ENCODE data around the gene ETV3. TPM values are rescaled to one million over a fixed set of nuclear protein-coding genes. Genes with fewer than 3 reads are reported as not detected.

ETV3 gene
- total and polyA plus RNA-seq, 2 experiments from 2014 or later = 5.2 to 10.6 TPM

DNA sequence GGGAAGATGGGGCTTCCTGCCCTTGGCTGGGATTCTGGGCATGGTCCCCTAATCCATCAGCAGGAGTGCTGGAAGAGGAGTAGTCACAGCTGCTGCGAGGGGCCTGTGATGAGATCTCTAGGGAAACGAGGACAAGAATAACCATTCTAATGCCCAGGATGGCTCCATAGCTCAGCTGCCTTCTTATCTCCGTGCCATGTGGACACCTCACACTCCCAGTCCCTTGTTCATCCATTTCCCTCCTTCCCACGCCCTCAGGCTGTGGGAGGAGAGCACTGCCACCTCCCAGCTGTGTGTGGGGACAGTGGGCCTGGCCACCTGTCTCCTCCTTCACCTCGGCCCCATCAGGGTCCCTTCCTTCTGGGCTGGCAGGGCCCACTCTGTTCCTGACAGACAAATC lies 16.1 kb upstream of the ETV3 start:
- Histone ChIP-seq H3K27ac (no peak overlapping the region), H3K79me2 (ENCODE audit: insufficient read depth) (no peaks in the 10 kb centered on the region), H4K20me1 (ENCODE audit: insufficient read depth) (no peaks in the 10 kb centered on the region), H3F3A (ENCODE audit: insufficient read depth) (peaks cover 12% of the 10 kb centered on the region), H3K36me3 (ENCODE audit: low read depth) (no peaks in the 10 kb centered on the region), H3K4me2 (ENCODE audit: unreplicated experiment) (no peak overlapping the region), H2AFZ (no peak overlapping the region), H3K27me3 (replicated peaks; ENCODE audit: insufficient read depth) (no peaks in the 10 kb centered on the region), H3K9me3 (ENCODE audit: low read depth) (no peaks in the 10 kb centered on the region), H3K9me2 (ENCODE audit: insufficient read depth) (no peaks in the 10 kb centered on the region), H3K4me3 (no peak overlapping the region), H3K9ac (no peak overlapping the region), H3K4me1 (ENCODE audit: insufficient read depth) (peaks cover 17% of the 10 kb centered on the region)
- no peak for DNase-seq
- 92% methylated on average over 5 of the region's 5 CpGs for WGBS, 2 experiments (ENCODE audit: low coverage in 1 of 2, low lambda C conversion rate in 2 of 2, missing lambda C conversion rate in 2 of 2)
- in situ Hi-C loops (cut with MboI) = loop anchor here (10.0 kb wide), 1 partner anchor 59 kb away; the partner anchor contains the start of gene ETV3L
- no peak for TF ChIP-seq EZH2 (IDR thresholded peaks at IDR 0.05; ENCODE audit: insufficient read depth, poor library complexity, severe bottlenecking)
- TF ChIP-seq EZH2phosphoT487 (IDR thresholded peaks at IDR 0.05; ENCODE audit: insufficient read depth, low read depth) = no peak

DNA sequence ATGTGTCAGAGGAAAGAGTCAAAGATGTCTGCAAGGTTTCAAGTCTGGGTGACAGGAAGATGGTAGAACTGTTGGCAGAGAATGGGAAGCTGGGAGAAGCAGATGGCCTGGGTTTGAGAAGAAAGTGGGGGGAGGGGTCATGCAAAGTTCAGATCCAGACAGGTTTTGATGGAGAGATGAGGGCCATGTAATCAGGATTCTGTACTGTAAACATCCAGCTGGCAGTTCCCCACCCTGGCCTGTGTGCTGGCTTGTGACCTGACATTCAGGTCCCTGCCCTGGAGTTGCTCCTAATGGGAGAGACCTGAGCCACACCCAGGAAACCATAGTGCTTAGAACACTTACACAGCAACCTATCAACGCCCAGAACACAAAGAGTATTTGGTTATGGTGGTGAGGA lies 15.6 kb upstream of the ETV3 start:
- Histone ChIP-seq H2AFZ (no peak overlapping the region), H3K9ac (no peak overlapping the region), H3F3A (ENCODE audit: insufficient read depth) (peaks cover 12% of the 10 kb centered on the region), H3K9me2 (ENCODE audit: insufficient read depth) (no peaks in the 10 kb centered on the region), H3K79me2 (ENCODE audit: insufficient read depth) (no peaks in the 10 kb centered on the region), H3K4me1 (ENCODE audit: insufficient read depth) (peaks cover 17% of the 10 kb centered on the region), H3K4me2 (ENCODE audit: unreplicated experiment) (no peak overlapping the region), H3K4me3 (no peak overlapping the region), H4K20me1 (ENCODE audit: insufficient read depth) (no peaks in the 10 kb centered on the region), H3K27ac (no peak overlapping the region), H3K27me3 (replicated peaks; ENCODE audit: insufficient read depth) (no peaks in the 10 kb centered on the region), H3K9me3 (ENCODE audit: low read depth) (no peaks in the 10 kb centered on the region), H3K36me3 (ENCODE audit: low read depth) (no peaks in the 10 kb centered on the region)
- DNase-seq = no peak
- WGBS, 2 experiments (ENCODE audit: low coverage in 1 of 2, low lambda C conversion rate in 2 of 2, missing lambda C conversion rate in 2 of 2) = 86 to 88% methylated on average over 1 of the region's 1 CpG
- no peak for TF ChIP-seq EZH2phosphoT487 (IDR thresholded peaks at IDR 0.05; ENCODE audit: insufficient read depth, low read depth)
- no peak for TF ChIP-seq EZH2 (IDR thresholded peaks at IDR 0.05; ENCODE audit: insufficient read depth, poor library complexity, severe bottlenecking)
- in situ Hi-C loops (cut with MboI) = loop anchor here (10.0 kb wide), 1 partner anchor 59 kb away; the partner anchor contains the start of gene ETV3L

DNA sequence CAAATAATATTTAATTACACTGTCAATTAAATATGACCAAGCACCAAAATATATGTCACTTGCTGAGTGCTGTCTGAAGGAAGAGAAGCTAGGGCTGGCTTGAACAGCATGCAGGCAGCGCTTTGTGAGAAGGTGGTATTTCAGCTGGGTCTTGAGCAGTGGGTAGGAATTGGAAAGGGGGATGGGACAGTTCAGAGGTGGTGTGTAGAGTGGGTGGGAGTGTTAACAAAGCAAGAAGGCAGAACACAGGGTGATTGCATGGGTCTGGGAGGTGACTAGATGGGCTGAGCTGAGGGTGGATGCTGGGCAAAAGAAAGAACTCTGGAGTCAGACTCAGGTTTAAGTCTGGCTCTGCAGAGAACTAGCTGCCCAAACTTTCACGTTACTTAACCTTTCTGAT lies 14.3 kb upstream of the ETV3 start:
- Histone ChIP-seq H3K9ac (no peak overlapping the region), H3K4me2 (ENCODE audit: unreplicated experiment) (no peak overlapping the region), H3K27ac (no peak overlapping the region), H3F3A (ENCODE audit: insufficient read depth) (peaks cover 8% of the 10 kb centered on the region), H2AFZ (no peak overlapping the region), H3K9me3 (ENCODE audit: low read depth) (no peaks in the 10 kb centered on the region), H3K9me2 (ENCODE audit: insufficient read depth) (no peaks in the 10 kb centered on the region), H3K4me1 (ENCODE audit: insufficient read depth) (peaks cover 18% of the 10 kb centered on the region), H4K20me1 (ENCODE audit: insufficient read depth) (no peaks in the 10 kb centered on the region), H3K27me3 (replicated peaks; ENCODE audit: insufficient read depth) (no peaks in the 10 kb centered on the region), H3K79me2 (ENCODE audit: insufficient read depth) (no peaks in the 10 kb centered on the region), H3K4me3 (no peak overlapping the region), H3K36me3 (ENCODE audit: low read depth) (no peaks in the 10 kb centered on the region)
- in situ Hi-C loops (cut with MboI) = loop anchor here (10.0 kb wide), 1 partner anchor 58 kb away; the partner anchor contains the start of gene ETV3L
- WGBS, 2 experiments (ENCODE audit: low coverage in 1 of 2, low lambda C conversion rate in 2 of 2, missing lambda C conversion rate in 2 of 2) = 94 to 97% methylated on average over 2 of the region's 2 CpGs
- no peak for DNase-seq
- no peak for TF ChIP-seq EZH2phosphoT487 (IDR thresholded peaks at IDR 0.05; ENCODE audit: insufficient read depth, low read depth)
- no peak for TF ChIP-seq EZH2 (IDR thresholded peaks at IDR 0.05; ENCODE audit: insufficient read depth, poor library complexity, severe bottlenecking)

DNA sequence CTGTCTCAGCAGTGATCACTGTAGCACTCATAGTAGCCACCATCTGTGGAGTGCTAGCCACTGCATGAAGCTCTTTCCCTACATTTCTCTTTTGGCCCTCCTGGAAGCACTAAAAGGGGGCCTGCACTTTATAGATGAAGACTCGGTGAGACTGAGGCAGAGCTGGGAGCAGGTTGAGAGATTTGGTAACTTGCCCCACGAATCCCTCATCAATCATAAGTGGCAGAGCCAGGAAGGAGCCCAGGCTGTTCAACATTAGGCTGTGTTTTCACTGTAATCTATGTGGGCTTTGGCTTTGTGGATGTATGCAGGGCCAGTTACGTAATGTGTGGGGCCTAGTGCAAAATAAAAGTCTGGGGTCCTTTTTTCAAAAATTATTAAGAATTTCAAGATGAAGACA lies 13.3 kb upstream of the ETV3 start:
- TF ChIP-seq EZH2phosphoT487 (IDR thresholded peaks at IDR 0.05; ENCODE audit: insufficient read depth, low read depth) (no peak), EZH2 (IDR thresholded peaks at IDR 0.05; ENCODE audit: insufficient read depth, poor library complexity, severe bottlenecking) (no peak)
- Histone ChIP-seq H3K9me3 (ENCODE audit: low read depth) (no peaks in the 10 kb centered on the region), H3F3A (ENCODE audit: insufficient read depth) (no peaks in the 10 kb centered on the region), H2AFZ (no peak overlapping the region), H3K79me2 (ENCODE audit: insufficient read depth) (no peaks in the 10 kb centered on the region), H3K4me1 (ENCODE audit: insufficient read depth) (peaks cover 9% of the 10 kb centered on the region; the same call in 1 of the 2 replicates), H3K36me3 (ENCODE audit: low read depth) (no peaks in the 10 kb centered on the region), H3K4me2 (ENCODE audit: unreplicated experiment) (no peak overlapping the region), H3K27ac (no peak overlapping the region), H3K9ac (no peak overlapping the region), H3K9me2 (ENCODE audit: insufficient read depth) (no peaks in the 10 kb centered on the region), H3K27me3 (replicated peaks; ENCODE audit: insufficient read depth) (no peaks in the 10 kb centered on the region), H4K20me1 (ENCODE audit: insufficient read depth) (no peaks in the 10 kb centered on the region), H3K4me3 (no peak overlapping the region)
- in situ Hi-C loops (cut with MboI) = loop anchor here (10.0 kb wide), 1 partner anchor 57 kb away; the partner anchor contains the start of gene ETV3L
- WGBS, 2 experiments (ENCODE audit: low coverage in 1 of 2, low lambda C conversion rate in 2 of 2, missing lambda C conversion rate in 2 of 2) = 66 to 72% methylated on average over 3 of the region's 3 CpGs
- DNase-seq = no peak

Data from GM23248 (cell line).